Suprapubic skin (tissue), 3 donors: Measurements from ENCODE around the gene ANKRD11.

Source experiments
- CTCF ChIP-seq, 2 donors: fragments of 200-600 bp in 1 of 2; fragments of 450-650 bp in 1 of 2; sonication (generic) in 1 of 2; IDR thresholded peaks; one replicate each; pipeline ENCODE4 v1.5.1; 2016 to 2019; ENCODE audit warnings: antibody characterized with exemption in 2 of 2, mild to moderate bottlenecking in 1 of 2, moderate library complexity in 1 of 2
- POLR2A ChIP-seq, 2 donors: fragments of 450-650 bp; IDR thresholded peaks; one replicate each; pipeline ENCODE4 v1.6.1; 2017; ENCODE audit warnings: antibody characterized with exemption in 2 of 2, mild to moderate bottlenecking in 2 of 2, moderate library complexity in 2 of 2

- TF ChIP-seq CTCF (IDR thresholded peaks at IDR 0.05) = no peak
- TF ChIP-seq POLR2A (IDR thresholded peaks at IDR 0.05) = no peak
Measured at GRCh38 chr16:89507214-89507833, 17.0 kb upstream of the ANKRD11 start.
